Fibroblast of lung (primary cell): ENCODE data around the gene PPP1R1B. TPM values are rescaled to one million over a fixed set of nuclear protein-coding genes. Genes with fewer than 3 reads are reported as not detected.

Experiments used
- DNase-seq, 2 donors: peaks; one replicate each; pipeline versions ENCODE4 v3.0.0 to v3.0.0-alpha.2; 2010; ENCODE audit warnings: low read depth in 2 of 2
- H2AFZ ChIP-seq: 2 replicates; pipeline ENCODE4 v1.5.1; 2012; ENCODE audit warnings: low read length, control low read depth, inconsistent platforms
- H3K27ac ChIP-seq: 2 replicates; pipeline ENCODE4 v1.5.1; 2011; ENCODE audit warnings: low read length, control low read depth; ENCODE audit not compliant: insufficient read depth
- H3K27me3 ChIP-seq: 2 replicates; pipeline ENCODE4 v1.5.1; 2011; ENCODE audit warnings: mild to moderate bottlenecking, low read length; ENCODE audit not compliant: control insufficient read depth, insufficient read depth
- H3K36me3 ChIP-seq: 2 replicates; pipeline ENCODE4 v1.5.1; 2011; ENCODE audit warnings: low read length; ENCODE audit not compliant: control insufficient read depth, insufficient read depth
- H3K4me1 ChIP-seq: 2 replicates; pipeline ENCODE4 v1.5.1; 2011; ENCODE audit warnings: low read length; ENCODE audit not compliant: control insufficient read depth, insufficient read depth; ENCODE audit errors: extremely low read depth
- H3K4me2 ChIP-seq: 2 replicates; pipeline ENCODE4 v1.5.1; 2011; ENCODE audit warnings: low read length, control low read depth; ENCODE audit not compliant: insufficient read depth; ENCODE audit errors: extremely low read depth
- H3K4me3 ChIP-seq, 4 experiments: fragments of 200-600 bp in 1 of 4; sonication (generic) in 1 of 4; replicated peaks in 1 of 4; 2 replicates each; pipeline ENCODE4 v1.5.1; 2011 to 2016; ENCODE audit warnings: low read length in 4 of 4, low read depth in 3 of 4, mild to moderate bottlenecking in 3 of 4, control low read depth in 2 of 4, inconsistent platforms in 1 of 4, mixed read lengths in 1 of 4; ENCODE audit not compliant: insufficient read depth in 1 of 4; ENCODE audit errors: control extremely low read depth in 1 of 4
- H3K79me2 ChIP-seq: 2 replicates; pipeline ENCODE4 v1.5.1; 2012; ENCODE audit warnings: mild to moderate bottlenecking, low read length, inconsistent platforms; ENCODE audit not compliant: control insufficient read depth, insufficient read depth
- H3K9ac ChIP-seq: 2 replicates; pipeline ENCODE4 v1.5.1; 2011; ENCODE audit warnings: mild to moderate bottlenecking, low read length, control low read depth; ENCODE audit not compliant: insufficient read depth
- H3K9me3 ChIP-seq: 2 replicates; pipeline ENCODE4 v1.5.1; 2012; ENCODE audit warnings: low read depth, low read length; ENCODE audit not compliant: control insufficient read depth, insufficient read depth
- H4K20me1 ChIP-seq: 2 replicates; pipeline ENCODE4 v1.5.1; 2011; ENCODE audit warnings: low read length; ENCODE audit not compliant: control insufficient read depth, insufficient read depth; ENCODE audit errors: extremely low read depth
- CTCF ChIP-seq, 2 donors: IDR thresholded peaks in 1 of 2; conservative IDR thresholded peaks in 1 of 2; 1 replicate in 1 of 2; 2 replicates in 1 of 2; pipeline ENCODE4 v1.5.1; 2011 to 2012; ENCODE audit warnings: low read length in 2 of 2, control low read depth in 1 of 2, inconsistent platforms in 1 of 2, low read depth in 1 of 2, mild to moderate bottlenecking in 1 of 2
- EZH2 ChIP-seq: IDR thresholded peaks from 2 replicates; pipeline ENCODE4 v1.5.1; 2012; ENCODE audit warnings: low read length, control low read depth, mild to moderate bottlenecking; ENCODE audit errors: missing control alignments
- polyA plus RNA-seq, 2 donors: library from polyadenylated mRNA; depleted of rRNA in 1 of 2; stranded (reverse) in 1 of 2; unstranded in 1 of 2; fragments of >200 nt; gene quantifications; 2 replicates each; pipeline ENCODE4 v1.2.1, GENCODE V29; 2011 to 2012; ENCODE audit warnings: missing spikeins in 1 of 2
- total RNA-seq: library from RNA; depleted of rRNA; stranded (reverse); fragments of >200 nt; gene quantifications from 2 replicates; pipeline ENCODE4 v1.2.1, GENCODE V29; 2014

The PPP1R1B gene
- total and polyA plus RNA-seq, 2 donors (not counting 1 experiment from before 2014, with no cell fraction given) = under 0.01 to 0.05 TPM

GRCh38 chr17:39672522-39673334, 46.0 kb downstream of the PPP1R1B start:
- Histone ChIP-seq H3K36me3 (no peaks in the 10 kb centered on the region), H3K9ac (no peak overlapping the region), H3K4me1 (peaks cover 2% of the 10 kb centered on the region), H3K4me3 (no peak overlapping the region), H4K20me1 (no peaks in the 10 kb centered on the region), H3K79me2 (no peaks in the 10 kb centered on the region), H3K27ac (no peak overlapping the region), H2AFZ (no peak overlapping the region), H3K9me3 (no peaks in the 10 kb centered on the region), H3K27me3 (peaks cover 23% of the 10 kb centered on the region), H3K4me2 (no peak overlapping the region)
- DNase-seq = no peak
- TF ChIP-seq CTCF (conservative IDR thresholded peaks at IDR 0.05 in 1 of 2, IDR thresholded peaks at IDR 0.05 in 1 of 2; ENCODE audit: low read depth in 1 of 2, low read length in 2 of 2) = no peak
- TF ChIP-seq EZH2 = no peak

DNA sequence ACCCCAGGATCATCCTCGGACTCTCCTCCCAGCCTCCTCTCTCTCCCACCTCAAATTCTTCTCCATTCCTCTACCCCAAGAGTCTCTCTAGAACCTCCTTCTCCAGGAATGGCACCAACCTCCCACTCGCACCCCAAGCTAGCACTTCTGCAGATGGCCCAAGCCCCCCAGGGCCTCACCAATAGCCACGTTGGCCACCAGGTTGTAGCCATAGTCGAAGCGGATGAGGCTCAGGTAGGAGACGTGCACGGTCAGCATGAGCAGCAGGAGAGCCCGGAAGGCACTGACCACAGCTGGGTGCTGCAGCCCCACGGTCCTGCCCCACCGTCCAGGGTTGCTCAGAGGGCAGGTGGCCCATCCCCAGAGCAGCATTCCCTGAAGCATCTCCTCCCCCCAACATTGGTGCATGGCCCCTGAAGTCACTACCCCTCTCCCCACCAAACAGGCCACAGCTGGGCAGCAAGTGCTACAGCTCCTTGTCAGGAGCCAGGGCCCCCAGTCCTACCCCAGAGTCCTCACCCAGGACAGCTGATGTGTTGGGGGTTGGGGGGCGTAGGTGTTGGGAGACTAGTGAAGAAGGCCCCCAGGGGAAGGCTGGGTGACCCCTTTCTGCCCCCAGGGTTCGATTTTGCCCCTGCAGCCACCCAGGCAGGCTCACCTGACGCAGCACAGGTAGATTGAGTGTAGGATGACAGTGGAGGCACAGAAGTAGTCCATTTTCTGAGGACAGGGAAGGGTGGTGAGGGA, 46.8 kb downstream of the PPP1R1B start:
- Histone ChIP-seq H3K9ac (no peak overlapping the region), H3K27me3 (peaks cover 23% of the 10 kb centered on the region), H2AFZ (no peak overlapping the region), H3K27ac (no peak overlapping the region), H3K4me1 (no peaks in the 10 kb centered on the region), H3K36me3 (no peaks in the 10 kb centered on the region), H3K9me3 (no peaks in the 10 kb centered on the region), H3K79me2 (no peaks in the 10 kb centered on the region), H3K4me2 (no peak overlapping the region), H3K4me3 (no peak overlapping the region), H4K20me1 (no peaks in the 10 kb centered on the region)
- DNase-seq = no peak
- TF ChIP-seq EZH2 (no peak), CTCF (conservative IDR thresholded peaks at IDR 0.05 in 1 of 2, IDR thresholded peaks at IDR 0.05 in 1 of 2; ENCODE audit: low read depth in 1 of 2, low read length in 2 of 2) (no peak)

DNA sequence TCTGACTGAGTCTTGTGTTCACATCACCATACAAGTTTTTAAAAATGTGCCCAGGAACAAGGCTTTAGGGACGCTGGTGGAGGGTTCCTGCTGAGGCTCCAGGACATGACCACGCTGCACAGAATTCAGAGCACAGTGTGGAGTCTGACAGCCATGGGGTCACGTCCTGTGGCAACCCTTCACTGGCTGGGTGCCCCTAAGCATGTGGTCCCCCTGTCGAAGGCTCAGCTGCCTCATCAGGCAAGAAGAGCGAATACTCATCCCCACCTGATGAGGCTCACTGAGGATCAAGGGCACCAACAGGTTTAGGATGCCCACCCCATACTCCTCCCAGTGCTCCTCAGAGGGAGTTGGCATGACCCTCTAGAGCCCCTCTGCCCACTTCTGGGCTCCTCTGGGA, 47.4 kb downstream of the PPP1R1B start:
- TF ChIP-seq CTCF (conservative IDR thresholded peaks at IDR 0.05 in 1 of 2, IDR thresholded peaks at IDR 0.05 in 1 of 2; ENCODE audit: low read depth in 1 of 2, low read length in 2 of 2) (no peak), EZH2 (no peak)
- Histone ChIP-seq H2AFZ (no peak overlapping the region), H3K9ac (no peak overlapping the region), H3K9me3 (no peaks in the 10 kb centered on the region), H3K4me1 (no peaks in the 10 kb centered on the region), H3K4me2 (no peak overlapping the region), H3K79me2 (no peaks in the 10 kb centered on the region), H3K27ac (no peak overlapping the region), H4K20me1 (no peaks in the 10 kb centered on the region), H3K4me3 (no peak overlapping the region), H3K36me3 (no peaks in the 10 kb centered on the region), H3K27me3 (peaks cover 20% of the 10 kb centered on the region)
- DNase-seq = no peak
